ENCODE results near the gene ARHGEF39.
A peak's percentile ranks its signal among the peaks of the same experiment; 100 is the strongest.

The ARHGEF39 gene

DNA sequence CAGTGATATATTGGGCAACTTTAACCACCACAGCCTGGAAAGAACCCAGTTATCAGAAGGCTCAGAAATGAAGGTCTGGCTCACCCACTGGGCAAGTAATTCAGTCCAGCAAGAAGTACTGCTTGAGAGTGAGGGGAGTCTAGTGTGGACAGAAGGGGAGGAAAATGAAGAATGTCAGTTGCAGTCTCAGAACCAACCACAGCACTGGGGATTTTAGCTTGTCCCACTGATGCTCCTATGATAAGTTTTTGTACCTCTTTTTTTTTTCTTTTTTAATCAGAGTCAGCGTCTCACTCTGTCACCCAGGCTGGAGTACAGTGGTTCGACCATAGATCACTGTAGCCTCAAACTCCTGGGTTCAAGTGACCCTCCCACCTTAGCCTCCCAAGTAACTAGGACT lies 37.4 kb downstream of the ARHGEF39 start:
- Histone ChIP-seq H3K9me3 (ENCODE audit: control insufficient read depth, low read length) (no peaks in the 10 kb centered on the region), H2AFZ (no peak overlapping the region), H3K9ac (no peak overlapping the region), H3K4me3 (ENCODE audit: low read depth, low read length) (no peak overlapping the region), H3K36me3 (ENCODE audit: control insufficient read depth, insufficient read depth, low read length) (no peaks in the 10 kb centered on the region), H3K27ac (no peak overlapping the region), H3K79me2 (no peaks in the 10 kb centered on the region), H3K4me1 (no peaks in the 10 kb centered on the region), H3K4me2 (ENCODE audit: low read length) (no peak overlapping the region), H3K27me3 (ENCODE audit: control insufficient read depth, insufficient read depth, low read length) (no peaks in the 10 kb centered on the region)
- TF ChIP-seq, protein P1, sequence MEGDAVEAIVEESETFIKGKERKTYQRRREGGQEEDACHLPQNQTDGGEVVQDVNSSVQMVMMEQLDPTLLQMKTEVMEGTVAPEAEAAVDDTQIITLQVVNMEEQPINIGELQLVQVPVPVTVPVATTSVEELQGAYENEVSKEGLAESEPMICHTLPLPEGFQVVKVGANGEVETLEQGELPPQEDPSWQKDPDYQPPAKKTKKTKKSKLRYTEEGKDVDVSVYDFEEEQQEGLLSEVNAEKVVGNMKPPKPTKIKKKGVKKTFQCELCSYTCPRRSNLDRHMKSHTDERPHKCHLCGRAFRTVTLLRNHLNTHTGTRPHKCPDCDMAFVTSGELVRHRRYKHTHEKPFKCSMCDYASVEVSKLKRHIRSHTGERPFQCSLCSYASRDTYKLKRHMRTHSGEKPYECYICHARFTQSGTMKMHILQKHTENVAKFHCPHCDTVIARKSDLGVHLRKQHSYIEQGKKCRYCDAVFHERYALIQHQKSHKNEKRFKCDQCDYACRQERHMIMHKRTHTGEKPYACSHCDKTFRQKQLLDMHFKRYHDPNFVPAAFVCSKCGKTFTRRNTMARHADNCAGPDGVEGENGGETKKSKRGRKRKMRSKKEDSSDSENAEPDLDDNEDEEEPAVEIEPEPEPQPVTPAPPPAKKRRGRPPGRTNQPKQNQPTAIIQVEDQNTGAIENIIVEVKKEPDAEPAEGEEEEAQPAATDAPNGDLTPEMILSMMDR (IDR thresholded peaks at IDR 0.05): no peak

DNA sequence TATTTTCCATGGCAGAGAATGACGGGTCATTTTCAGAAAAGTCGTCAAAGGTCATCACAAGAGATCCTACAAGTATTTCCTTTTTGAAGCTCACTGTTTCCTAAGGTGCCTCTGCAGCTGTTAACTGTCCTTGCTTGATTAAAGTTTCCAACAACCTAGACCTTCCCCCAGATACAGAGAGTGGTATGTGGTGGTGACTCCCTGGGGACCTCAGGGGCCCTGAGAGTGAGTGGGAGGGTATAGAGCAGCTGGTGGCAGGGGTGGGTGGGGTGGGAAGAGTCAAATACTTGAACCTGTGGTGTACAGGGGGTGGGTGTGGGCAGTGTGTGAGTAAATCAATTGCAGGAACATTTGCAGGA lies 45.2 kb downstream of the ARHGEF39 start:
- Histone ChIP-seq H3K4me3 (ENCODE audit: low read depth, low read length) (no peak overlapping the region), H3K4me1 (no peaks in the 10 kb centered on the region), H3K79me2 (no peaks in the 10 kb centered on the region), H3K27me3 (ENCODE audit: control insufficient read depth, insufficient read depth, low read length) (no peaks in the 10 kb centered on the region), H3K36me3 (ENCODE audit: control insufficient read depth, insufficient read depth, low read length) (no peaks in the 10 kb centered on the region), H3K9ac (no peak overlapping the region), H2AFZ (no peak overlapping the region), H3K9me3 (ENCODE audit: control insufficient read depth, low read length) (no peaks in the 10 kb centered on the region), H3K27ac (no peak overlapping the region), H3K4me2 (ENCODE audit: low read length) (no peak overlapping the region)
- TF ChIP-seq, protein P1 (IDR thresholded peaks at IDR 0.05): no peak

DNA sequence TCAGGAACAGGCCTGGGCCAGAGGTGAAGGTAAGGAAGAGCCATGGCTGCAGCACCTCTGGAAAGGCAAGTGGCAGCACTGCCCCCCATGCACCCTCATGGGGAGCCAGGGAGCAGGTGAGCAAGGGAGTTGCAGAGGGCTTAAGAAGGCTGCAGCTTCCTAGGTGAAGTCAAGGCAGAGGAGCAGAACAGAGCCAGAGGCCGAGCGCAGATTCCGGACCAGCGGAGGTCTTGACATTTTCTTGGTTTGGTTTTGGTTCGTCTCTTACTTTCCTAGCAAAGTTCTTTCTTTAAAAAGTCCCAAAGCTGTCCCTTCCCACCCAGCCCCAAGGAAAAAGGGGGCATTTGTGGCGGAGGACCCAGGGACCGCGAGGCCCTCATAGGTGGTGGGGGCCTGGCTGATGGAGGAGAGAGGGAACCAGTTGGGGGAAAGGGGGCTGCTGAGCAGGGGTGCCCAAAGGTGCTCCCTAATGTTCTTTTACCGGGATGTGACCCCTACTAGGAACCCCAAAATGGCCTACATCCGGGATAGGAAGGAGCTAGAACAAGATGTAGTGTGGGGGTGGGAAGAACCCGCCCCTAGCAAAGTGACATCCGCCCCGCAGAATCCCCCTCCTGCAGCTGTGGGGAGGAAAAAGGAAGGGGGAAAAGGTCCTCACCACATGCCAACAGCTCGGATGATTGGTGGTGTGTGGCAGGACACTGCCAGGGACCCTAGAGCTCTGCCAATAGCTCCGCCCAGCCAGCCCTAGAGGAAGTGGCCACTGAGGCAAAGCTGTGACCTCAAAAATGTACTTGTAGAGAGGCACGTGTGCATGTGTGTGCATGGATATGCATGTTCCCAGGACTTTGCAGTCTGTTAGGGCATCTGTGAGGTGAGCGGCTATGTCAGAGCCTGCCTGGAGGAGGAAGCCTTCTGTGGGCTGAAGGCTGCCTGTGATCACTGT lies 45.9 kb downstream of the ARHGEF39 start:
- Histone ChIP-seq H3K79me2 (no peaks in the 10 kb centered on the region), H3K27ac (no peak overlapping the region), H3K36me3 (ENCODE audit: control insufficient read depth, insufficient read depth, low read length) (no peaks in the 10 kb centered on the region), H3K4me2 (ENCODE audit: low read length) (no peak overlapping the region), H3K9me3 (ENCODE audit: control insufficient read depth, low read length) (no peaks in the 10 kb centered on the region), H2AFZ (no peak overlapping the region), H3K27me3 (ENCODE audit: control insufficient read depth, insufficient read depth, low read length) (no peaks in the 10 kb centered on the region), H3K4me3 (ENCODE audit: low read depth, low read length) (no peak overlapping the region), H3K4me1 (no peaks in the 10 kb centered on the region), H3K9ac (no peak overlapping the region)
- TF ChIP-seq, protein P1 (IDR thresholded peaks at IDR 0.05): no peak

DNA sequence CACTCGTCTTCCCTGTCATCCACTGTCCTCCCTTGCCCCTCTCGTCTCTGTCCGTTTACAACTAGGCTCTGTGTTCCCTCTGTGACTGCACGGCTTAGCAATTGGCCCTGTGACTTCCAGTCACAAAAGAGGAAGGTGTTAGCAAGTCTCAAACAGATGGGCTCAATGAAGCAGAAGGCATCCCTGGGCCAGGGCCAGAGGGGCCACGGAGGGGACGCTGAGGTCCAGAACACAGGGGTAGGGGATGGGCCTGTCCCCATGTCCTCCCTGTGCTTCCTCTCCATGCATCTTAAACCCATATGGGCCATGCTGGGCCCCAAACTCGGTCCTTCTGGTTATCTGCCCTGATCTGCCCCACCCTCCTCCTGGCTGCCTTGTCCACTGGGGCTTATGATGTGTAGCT lies 46.7 kb downstream of the ARHGEF39 start, which contains the start of gene CD72:
Gene CD72 (minus strand): TSS at position 89 of the 403 bp plus-strand sequence. CDS start 110 bp downstream, outside the sequence.
- no peaks in the 10 kb centered on the region for H3K36me3 ChIP-seq (ENCODE audit: control insufficient read depth, insufficient read depth, low read length)
- H3K27me3 ChIP-seq (ENCODE audit: control insufficient read depth, insufficient read depth, low read length): no peaks in the 10 kb centered on the region
- H3K4me1 ChIP-seq: no peaks in the 10 kb centered on the region
- H3K27ac ChIP-seq: no peak within 1 kb of the TSS
- peak within 1 kb of the TSS; percentile 78 for H2AFZ ChIP-seq
- no peaks in the 10 kb centered on the region for H3K79me2 ChIP-seq
- no peaks in the 10 kb centered on the region for H3K9me3 ChIP-seq (ENCODE audit: control insufficient read depth, low read length)
- H3K4me2 ChIP-seq (ENCODE audit: low read length): peak within 1 kb of the TSS; percentile 50
- TF ChIP-seq, protein P1 (IDR thresholded peaks at IDR 0.05): no peak
- H3K9ac ChIP-seq: no peak within 1 kb of the TSS
- H3K4me3 ChIP-seq (ENCODE audit: low read depth, low read length): peak within 1 kb of the TSS; percentile 25
